K562 (cell line): Measurements from ENCODE around the gene XPC. TPM values are rescaled to one million over a fixed set of nuclear protein-coding genes. Genes with fewer than 3 reads are reported as not detected.
A peak's percentile ranks its signal among the peaks of the same experiment; 100 is the strongest.

Experiments
- ATAC-seq: fragments of 200-7000 bp; cut with Tn5 transposase; 3 replicates; pipeline ENCODE4 v1.9.1; 2020; ENCODE audit warnings: moderate library complexity
- BruUV-seq: library from RNA; stranded (reverse); fragments of 400-500 nt; replicated peaks from 2 replicates; lab custom pipeline; 2021; lab: Mats Ljungman, UMichigan
- CTCF ChIA-PET: fragments of 300-600 bp; formaldehyde crosslinking; extraction: SDS; loops from one replicate; lab custom pipeline; 2021; ENCODE audit warnings: low intra/inter-chr PET ratio; lab: Yijun Ruan, JAX
- POLR2A ChIA-PET: fragments of 300-600, 350-650 bp; sonication (Branson Sonifier 250); formaldehyde crosslinking; extraction: SDS; loops from one replicate; lab custom pipeline; 2021; ENCODE audit warnings: antibody characterized with exemption, inconsistent platforms; lab: Yijun Ruan, JAX
- DNase-seq, 4 experiments: peaks; one replicate each; pipeline versions ENCODE4 v3.0.0 to v3.0.0-alpha.2; 2011 to 2018; ENCODE audit warnings: low spot score in 3 of 4, mixed read lengths in 3 of 4; ENCODE audit errors: extremely low read depth in 1 of 4
- FAIRE-seq: peaks from 2 replicates; lab custom pipeline; 2011; peaks lifted over from hg19 to GRCh38; lab: Jason Lieb, UNC
- H2AFZ ChIP-seq: 2 replicates; pipeline ENCODE4 v1.6.0; 2011; ENCODE audit warnings: low read depth, low read length, control low read depth, inconsistent platforms
- H3K27ac ChIP-seq: fragments of 200-600 bp; 3 replicates; pipeline ENCODE4 v1.8.0; 2011; ENCODE audit warnings: low read depth, mild to moderate bottlenecking, control low read depth, inconsistent platforms, low read length, moderate library complexity, mixed read lengths; ENCODE audit errors: extremely low read depth
- H3K27me3 ChIP-seq, 2 experiments: fragments of 300-600 bp in 1 of 2; 2 replicates in 1 of 2; 3 replicates in 1 of 2; pipeline versions ENCODE4 v1.6.0 to v1.8.0; 2011; ENCODE audit warnings: inconsistent platforms in 2 of 2, low read length in 2 of 2, mild to moderate bottlenecking in 1 of 2, mixed read lengths in 1 of 2, moderate library complexity in 1 of 2; ENCODE audit not compliant: control insufficient read depth in 2 of 2, insufficient read depth in 2 of 2
- H3K36me3 ChIP-seq: fragments of 300-600 bp; 3 replicates; pipeline ENCODE4 v1.8.0; 2011; ENCODE audit warnings: mild to moderate bottlenecking, low read length, inconsistent platforms; ENCODE audit not compliant: control insufficient read depth, insufficient read depth
- H3K4me1 ChIP-seq, 2 experiments: fragments of 200-600 bp in 1 of 2; replicated peaks in 1 of 2; 2 replicates in 1 of 2; 3 replicates in 1 of 2; pipeline versions ENCODE4 v1.5.1 to v1.8.0; 2011; ENCODE audit warnings: inconsistent platforms in 2 of 2, low read length in 2 of 2, mild to moderate bottlenecking in 1 of 2, mixed read lengths in 1 of 2, moderate library complexity in 1 of 2; ENCODE audit not compliant: control insufficient read depth in 2 of 2, insufficient read depth in 2 of 2
- H3K4me2 ChIP-seq: 2 replicates; pipeline ENCODE4 v1.6.1; 2011; ENCODE audit warnings: low read length, control low read depth, inconsistent platforms, mixed read lengths; ENCODE audit not compliant: insufficient read depth
- H3K4me3 ChIP-seq: fragments of 200-600 bp; sonication (generic), shearing (Covaris generic); 2 replicates; pipeline ENCODE4 v1.5.1; 2016; ENCODE audit warnings: control low read depth, inconsistent platforms
- H3K79me2 ChIP-seq: fragments of 200-600 bp; 3 replicates; pipeline ENCODE4 v1.8.0; 2011; ENCODE audit warnings: low read length, inconsistent platforms; ENCODE audit not compliant: control insufficient read depth, insufficient read depth
- H3K9ac ChIP-seq, 2 experiments: 2 replicates each; pipeline versions ENCODE4 v1.6.0 to v1.6.1; 2011; ENCODE audit warnings: low read depth in 2 of 2, low read length in 2 of 2, control low read depth in 1 of 2, inconsistent platforms in 1 of 2, mild to moderate bottlenecking in 1 of 2, mixed read lengths in 1 of 2; ENCODE audit not compliant: insufficient read depth in 1 of 2
- H3K9me1 ChIP-seq: one replicate; pipeline ENCODE4 v1.6.0; 2011; ENCODE audit warnings: inconsistent platforms, mild to moderate bottlenecking, low read length, moderate library complexity; ENCODE audit not compliant: control insufficient read depth, insufficient read depth
- H3K9me3 ChIP-seq: replicated peaks from 2 replicates; pipeline ENCODE4 v1.5.1; 2011; ENCODE audit warnings: low read depth, low read length, inconsistent platforms; ENCODE audit not compliant: control insufficient read depth, insufficient read depth
- H4K20me1 ChIP-seq: replicated peaks from 2 replicates; pipeline ENCODE4 v1.6.1; 2011; ENCODE audit warnings: low read length, inconsistent platforms, mixed read lengths; ENCODE audit not compliant: control insufficient read depth, insufficient read depth
- ARID2 ChIP-seq: fragments of 450-650 bp; IDR thresholded peaks from 2 replicates; pipeline ENCODE4 v1.6.1; 2017; ENCODE audit warnings: antibody characterized with exemption, mild to moderate bottlenecking
- CEBPG ChIP-seq, 3 experiments: fragments of 200-800 bp in 1 of 3; sonication (Bioruptor generic) in 1 of 3; sonication (generic) in 1 of 3; formaldehyde crosslinking in 1 of 3; IDR thresholded peaks in 2 of 3; conservative IDR thresholded peaks in 1 of 3; 2 replicates each; pipeline versions ENCODE4 v1.6.1 to v1.8.0; 2016 to 2022; ENCODE audit warnings: missing compliant biosample characterization in 2 of 3, missing genetic modification characterization in 2 of 3, mild to moderate bottlenecking in 1 of 3, missing genetic modification reagents in 1 of 3
- CHCHD3 ChIP-seq: fragments of 250-450 bp; sonication (Bioruptor Pico); IDR thresholded peaks from 2 replicates; pipeline ENCODE4 v2.1.2; 2022; ENCODE audit warnings: mild to moderate bottlenecking
- CREB1 ChIP-seq, 2 experiments: sonication (generic) in 1 of 2; formaldehyde crosslinking in 1 of 2; IDR thresholded peaks; 2 replicates each; pipeline versions ENCODE4 v1.6.1 to v1.8.0; 2012 to 2022; ENCODE audit warnings: inconsistent platforms in 1 of 2, mild to moderate bottlenecking in 1 of 2, missing genetic modification reagents in 1 of 2, moderate library complexity in 1 of 2
- POLR2H ChIP-seq: IDR thresholded peaks from 2 replicates; pipeline ENCODE4 v1.6.1; 2016; ENCODE audit warnings: missing genetic modification characterization, low read depth, mild to moderate bottlenecking, control low read depth, missing compliant biosample characterization, moderate library complexity
- SP1 ChIP-seq: sonication (generic); formaldehyde crosslinking; IDR thresholded peaks from 2 replicates; pipeline ENCODE4 v1.8.1; 2022; ENCODE audit warnings: mild to moderate bottlenecking, missing genetic modification reagents
- THRAP3 ChIP-seq: fragments of 450-650 bp; IDR thresholded peaks from 2 replicates; pipeline ENCODE4 v1.6.1; 2016; ENCODE audit warnings: mild to moderate bottlenecking, inconsistent platforms, borderline replicate concordance
- ZBTB17 ChIP-seq: fragments of 450-650 bp; formaldehyde crosslinking; IDR thresholded peaks from 2 replicates; pipeline ENCODE4 v1.4.0; 2020; ENCODE audit warnings: mild to moderate bottlenecking
- ZNF766 ChIP-seq: fragments of 200-800 bp; sonication (Bioruptor generic); conservative IDR thresholded peaks from 2 replicates; pipeline ENCODE4 v1.6.1; 2016; ENCODE audit warnings: missing genetic modification characterization, missing compliant biosample characterization
- WGBS: fragments of 100-300 bp; shearing (Covaris generic); methylation state at CpG from one replicate; pipeline ENCODE4 v1.1.6; 2016; ENCODE audit warnings: low coverage, mixed read lengths; ENCODE audit not compliant: insufficient coverage; ENCODE audit errors: missing lambda C conversion rate; 5-methylcytosine and 5-hydroxymethylcytosine counted together
- in situ Hi-C: fragments of 300-500 bp; cut with MboI; formaldehyde crosslinking; loops from 4 replicates; pipeline ENCODE4 v1.15.0; 2018; ENCODE audit warnings: inconsistent platforms, mixed read lengths
- intact Hi-C: fragments of 100-400 bp; cut with micrococcal nuclease; formaldehyde crosslinking; loops from 2 replicates; pipeline ENCODE4 v1.14.2; 2022
- polyA plus RNA-seq, 8 experiments: library from polyadenylated mRNA; depleted of rRNA in 4 of 8; stranded (reverse) in 5 of 8; unstranded in 3 of 8; fragments of >200 nt; fragmentation: Nextera tagmentation in 2 of 8; fragmentation: Illumina TruSeq in 1 of 8; extraction: Ambion mirVana in 2 of 8; extraction: Trizol in 1 of 8; gene quantifications; 2 replicates each; pipeline versions ENCODE4 v1.2.1 to v1.2.3, GENCODE V29; 2011 to 2014; ENCODE audit warnings: inconsistent platforms in 1 of 8, missing spikeins in 1 of 8
- total RNA-seq, 7 experiments: library from RNA; depleted of rRNA in 6 of 7; stranded (reverse); fragments of >200 nt in 6 of 7; fragmentation: Illumina TruSeq in 2 of 7; extraction: Trizol in 2 of 7; gene quantifications; 2 replicates each; pipeline versions ENCODE4 v1.2.1 to v1.2.3, GENCODE V29; 2011 to 2021; ENCODE audit warnings: low replicate concordance in 1 of 7
- TF ChIP-seq, protein P1 (sequence below): fragments of 250-450 bp; sonication (Bioruptor Pico); IDR thresholded peaks from 2 replicates; pipeline ENCODE4 v1.8.0; 2021; ENCODE audit warnings: moderate library complexity, mild to moderate bottlenecking, inconsistent platforms
- TF ChIP-seq, protein P2 (sequence below): sonication (generic); formaldehyde crosslinking; IDR thresholded peaks from 2 replicates; pipeline ENCODE4 v1.9.0; 2022; ENCODE audit warnings: mild to moderate bottlenecking, missing genetic modification reagents
- TF ChIP-seq, protein P3 (sequence below): fragments of 450-650 bp; IDR thresholded peaks from 2 replicates; pipeline ENCODE4 v1.6.1; 2018; ENCODE audit not compliant: partially characterized antibody

The XPC gene
- total and polyA plus RNA-seq, 9 of the 15 experiments (the other 6 are each of a cell fraction or from before 2014, with no cell fraction given), result 3.8 to 54.7 (median 41.3) TPM

DNA sequence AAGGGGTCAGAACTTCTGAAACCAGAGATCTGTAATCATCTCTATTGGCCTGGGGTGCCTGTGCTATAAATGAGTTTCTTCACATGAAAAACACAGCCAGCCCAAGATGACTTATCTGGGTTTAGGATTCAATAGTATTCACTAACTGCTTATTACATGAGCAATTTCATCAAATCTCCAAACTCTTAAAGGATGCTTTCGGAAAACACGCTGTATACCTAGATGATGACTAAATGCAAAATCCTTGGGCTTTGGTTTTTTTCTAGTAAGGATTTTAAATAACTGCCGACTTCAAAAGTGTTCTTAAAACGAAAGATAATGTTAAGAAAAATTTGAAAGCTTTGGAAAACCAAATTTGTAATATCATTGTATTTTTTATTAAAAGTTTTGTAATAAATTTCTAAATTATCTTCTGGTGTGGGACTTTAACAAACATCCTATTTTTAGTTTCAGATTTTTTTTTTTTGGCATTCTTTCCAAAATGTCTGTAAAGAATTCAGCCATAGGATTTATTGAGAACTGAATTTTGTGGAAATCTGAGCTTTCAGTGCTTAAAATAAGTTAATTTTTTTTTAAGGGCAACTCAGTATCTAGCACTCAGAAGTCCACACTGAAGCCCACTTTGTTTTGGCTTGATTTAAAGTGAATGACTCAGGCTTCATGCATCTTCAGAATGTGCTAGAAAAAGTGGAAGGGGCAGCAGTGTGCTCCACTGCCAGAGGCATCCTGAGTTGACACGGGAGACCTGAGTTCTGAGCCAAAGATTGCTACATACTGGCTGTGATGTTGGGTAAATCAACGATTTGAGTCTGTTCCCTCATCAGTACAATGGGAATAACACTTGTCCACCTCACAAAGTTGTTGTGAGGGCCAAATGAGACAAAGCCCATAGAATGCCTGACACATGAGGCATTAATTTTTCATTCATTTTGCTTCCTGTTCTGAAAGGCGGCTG, 34.9 kb downstream of the XPC start:
- intact Hi-C loops (no loop called here), in situ Hi-C loops (no loop called here)
- Histone ChIP-seq H3K9ac (0 out of 4 replicates have a peak overlapping the region, but pooled peaks of 1 of the 2 experiments have one; percentile 15), H4K20me1 (no peaks in the 10 kb centered on the region), H3K4me3 (no peak overlapping the region), H3K9me3 (no peaks in the 10 kb centered on the region), H3K4me1 (peaks cover 13 to 14% of the 10 kb centered on the region in 2 experiments), H3K27ac (peak overlapping the region; percentile 67; the same call in 2 of the 3 replicates), H3K9me1 (no peaks in the 10 kb centered on the region), H3K36me3 (peaks cover 75% of the 10 kb centered on the region; the same call in 2 of the 3 replicates), H2AFZ (no peak overlapping the region), H3K79me2 (no peaks in the 10 kb centered on the region), H3K4me2 (no peak overlapping the region), H3K27me3 (no peaks in the 10 kb centered on the region)
- DNase-seq (no peak), FAIRE-seq (peak; percentile 32), ATAC-seq (no peak)
- no TSS peak for BruUV-seq
- ChIA-PET POLR2A (interaction anchor here (1.3 to 3.6 kb wide), 6 partner anchors 10 to 35 kb away, joined by 4 to 18 read pairs (median 10); partner anchors contain the start of genes CHCHD4, LSM3, TMEM43 and XPC), CTCF (interaction anchor here (1.3 kb wide), 1 partner anchor 60 kb away, joined by 4 read pairs; no protein-coding TSS in a partner anchor)
- 74% methylated on average over 7 of the region's 7 CpGs for WGBS
- TF ChIP-seq POLR2H (tag) (peak; percentile 14; the same call in 1 of the 2 replicates), SP1 (CRISPR knock-in tag) (no peak), THRAP3 (no peak), ZBTB17 (no peak), CHCHD3 (CRISPR knock-in tag) (no peak), CEBPG (CRISPR knock-in tag; IDR thresholded peaks at IDR 0.05) (no peak), CEBPG (tag; conservative IDR thresholded peaks at IDR 0.05 in 1 of 2, IDR thresholded peaks at IDR 0.05 in 1 of 2) (0 out of 4 replicates have a peak, but pooled peaks have one; percentile 12 to 42), CREB1 (IDR thresholded peaks at IDR 0.05) (no peak), CREB1 (CRISPR knock-in tag; IDR thresholded peaks at IDR 0.05) (0 out of 2 replicates have a peak, but pooled peaks have one; percentile 24), ZNF766 (no peak), ARID2 (no peak)
- TF ChIP-seq, protein P1, sequence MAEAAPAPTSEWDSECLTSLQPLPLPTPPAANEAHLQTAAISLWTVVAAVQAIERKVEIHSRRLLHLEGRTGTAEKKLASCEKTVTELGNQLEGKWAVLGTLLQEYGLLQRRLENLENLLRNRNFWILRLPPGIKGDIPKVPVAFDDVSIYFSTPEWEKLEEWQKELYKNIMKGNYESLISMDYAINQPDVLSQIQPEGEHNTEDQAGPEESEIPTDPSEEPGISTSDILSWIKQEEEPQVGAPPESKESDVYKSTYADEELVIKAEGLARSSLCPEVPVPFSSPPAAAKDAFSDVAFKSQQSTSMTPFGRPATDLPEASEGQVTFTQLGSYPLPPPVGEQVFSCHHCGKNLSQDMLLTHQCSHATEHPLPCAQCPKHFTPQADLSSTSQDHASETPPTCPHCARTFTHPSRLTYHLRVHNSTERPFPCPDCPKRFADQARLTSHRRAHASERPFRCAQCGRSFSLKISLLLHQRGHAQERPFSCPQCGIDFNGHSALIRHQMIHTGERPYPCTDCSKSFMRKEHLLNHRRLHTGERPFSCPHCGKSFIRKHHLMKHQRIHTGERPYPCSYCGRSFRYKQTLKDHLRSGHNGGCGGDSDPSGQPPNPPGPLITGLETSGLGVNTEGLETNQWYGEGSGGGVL (CRISPR knock-in tag), result no peak
- TF ChIP-seq, protein P2, sequence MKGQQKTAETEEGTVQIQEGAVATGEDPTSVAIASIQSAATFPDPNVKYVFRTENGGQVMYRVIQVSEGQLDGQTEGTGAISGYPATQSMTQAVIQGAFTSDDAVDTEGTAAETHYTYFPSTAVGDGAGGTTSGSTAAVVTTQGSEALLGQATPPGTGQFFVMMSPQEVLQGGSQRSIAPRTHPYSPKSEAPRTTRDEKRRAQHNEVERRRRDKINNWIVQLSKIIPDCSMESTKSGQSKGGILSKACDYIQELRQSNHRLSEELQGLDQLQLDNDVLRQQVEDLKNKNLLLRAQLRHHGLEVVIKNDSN (CRISPR knock-in tag), result no peak
- TF ChIP-seq, protein P3, sequence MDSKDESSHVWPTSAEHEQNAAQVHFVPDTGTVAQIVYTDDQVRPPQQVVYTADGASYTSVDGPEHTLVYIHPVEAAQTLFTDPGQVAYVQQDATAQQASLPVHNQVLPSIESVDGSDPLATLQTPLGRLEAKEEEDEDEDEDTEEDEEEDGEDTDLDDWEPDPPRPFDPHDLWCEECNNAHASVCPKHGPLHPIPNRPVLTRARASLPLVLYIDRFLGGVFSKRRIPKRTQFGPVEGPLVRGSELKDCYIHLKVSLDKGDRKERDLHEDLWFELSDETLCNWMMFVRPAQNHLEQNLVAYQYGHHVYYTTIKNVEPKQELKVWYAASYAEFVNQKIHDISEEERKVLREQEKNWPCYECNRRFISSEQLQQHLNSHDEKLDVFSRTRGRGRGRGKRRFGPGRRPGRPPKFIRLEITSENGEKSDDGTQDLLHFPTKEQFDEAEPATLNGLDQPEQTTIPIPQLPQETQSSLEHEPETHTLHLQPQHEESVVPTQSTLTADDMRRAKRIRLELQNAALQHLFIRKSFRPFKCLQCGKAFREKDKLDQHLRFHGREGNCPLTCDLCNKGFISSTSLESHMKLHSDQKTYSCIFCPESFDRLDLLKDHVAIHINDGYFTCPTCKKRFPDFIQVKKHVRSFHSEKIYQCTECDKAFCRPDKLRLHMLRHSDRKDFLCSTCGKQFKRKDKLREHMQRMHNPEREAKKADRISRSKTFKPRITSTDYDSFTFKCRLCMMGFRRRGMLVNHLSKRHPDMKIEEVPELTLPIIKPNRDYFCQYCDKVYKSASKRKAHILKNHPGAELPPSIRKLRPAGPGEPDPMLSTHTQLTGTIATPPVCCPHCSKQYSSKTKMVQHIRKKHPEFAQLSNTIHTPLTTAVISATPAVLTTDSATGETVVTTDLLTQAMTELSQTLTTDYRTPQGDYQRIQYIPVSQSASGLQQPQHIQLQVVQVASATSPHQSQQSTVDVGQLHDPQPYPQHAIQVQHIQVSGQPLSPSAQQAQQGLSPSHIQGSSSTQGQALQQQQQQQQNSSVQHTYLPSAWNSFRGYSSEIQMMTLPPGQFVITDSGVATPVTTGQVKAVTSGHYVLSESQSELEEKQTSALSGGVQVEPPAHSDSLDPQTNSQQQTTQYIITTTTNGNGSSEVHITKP, result no peak
